ENCODE data around the gene LRRC8B.
"Not testable (repeated sequence)": the region's sequence is repeated elsewhere in the genome, so short reads cannot be mapped to it uniquely, and the experiment has no call there.

The LRRC8B gene

GRCh38 chr1:89584211-89584610, 59.6 kb downstream of the LRRC8B start:
- no peak for DNase-seq (ENCODE audit: low read depth)

GRCh38 chr1:89584781-89585180, 60.2 kb downstream of the LRRC8B start:
- no peak for DNase-seq (ENCODE audit: low read depth)

- DNase-seq (ENCODE audit: low read depth), result no peak
Observed at GRCh38 chr1:89587729-89588161, 63.1 kb downstream of the LRRC8B start.

- DNase-seq (ENCODE audit: low read depth), result no peak
Observed at GRCh38 chr1:89588480-89588879, 63.9 kb downstream of the LRRC8B start.

GRCh38 chr1:89589515-89589914, 64.9 kb downstream of the LRRC8B start:
- DNase-seq (ENCODE audit: low read depth), result no peak

- DNase-seq (ENCODE audit: low read depth), result no peak
Observed at GRCh38 chr1:89590341-89591080, 65.9 kb downstream of the LRRC8B start.

- not testable (repeated sequence) for DNase-seq (ENCODE audit: low read depth)
Observed at GRCh38 chr1:89592861-89593302, 68.3 kb downstream of the LRRC8B start.

- no peak for DNase-seq (ENCODE audit: low read depth)
Observed at GRCh38 chr1:89594096-89594740, 69.6 kb downstream of the LRRC8B start.

- no peak for DNase-seq (ENCODE audit: low read depth)
Observed at GRCh38 chr1:89596698-89597097, 72.1 kb downstream of the LRRC8B start.

- DNase-seq (ENCODE audit: low read depth), result no peak
Observed at GRCh38 chr1:89598450-89599331, 74.1 kb downstream of the LRRC8B start.

- DNase-seq (ENCODE audit: low read depth), result no peak
Observed at GRCh38 chr1:89599332-89599630, 74.7 kb downstream of the LRRC8B start.

- no peak for DNase-seq (ENCODE audit: low read depth)
Observed at GRCh38 chr1:89600451-89601224, 76.0 kb downstream of the LRRC8B start.

GRCh38 chr1:89602871-89603404, 78.3 kb downstream of the LRRC8B start:
- no peak for DNase-seq (ENCODE audit: low read depth)

GRCh38 chr1:89603651-89604413, 79.2 kb downstream of the LRRC8B start:
- peak; percentile 42 for DNase-seq (ENCODE audit: low read depth)

- peak; percentile 30 for DNase-seq (ENCODE audit: low read depth)
Observed at GRCh38 chr1:89604414-89604735, 79.7 kb downstream of the LRRC8B start.

- no peak for DNase-seq (ENCODE audit: low read depth)
Observed at GRCh38 chr1:89605692-89606091, 81.1 kb downstream of the LRRC8B start.

- no peak for DNase-seq (ENCODE audit: low read depth)
Observed at GRCh38 chr1:89606227-89606980, 81.8 kb downstream of the LRRC8B start.

- no peak for DNase-seq (ENCODE audit: low read depth)
Observed at GRCh38 chr1:89607156-89607555, 82.5 kb downstream of the LRRC8B start.

- DNase-seq (ENCODE audit: low read depth), result no peak
Observed at GRCh38 chr1:89607586-89608318, 83.1 kb downstream of the LRRC8B start.
